ENCODE data around the gene ATG10.
"Not testable (repeated sequence)": the region's sequence is repeated elsewhere in the genome, so short reads cannot be mapped to it uniquely, and the experiment has no call there.

Gene ATG10

GRCh38 chr5:81971712-81972491 is at the start of gene ATG10:
TSS of gene ATG10 (plus strand) at chr5:81972023. CDS start at chr5:81987571, 15,548 bp downstream.
- Histone ChIP-seq H3K9ac (ENCODE audit: low read length) (peak within 1 kb of the TSS; percentile 97), H3K27me3 (replicated peaks; ENCODE audit: control insufficient read depth, insufficient read depth, low read length) (no peaks in the 10 kb centered on the region), H3K9me3 (ENCODE audit: control insufficient read depth, low read length) (no peaks in the 10 kb centered on the region), H3K36me3 (ENCODE audit: control insufficient read depth, insufficient read depth, low read length, severe bottlenecking) (no peaks in the 10 kb centered on the region), H3K4me3 (ENCODE audit: low read length) (peak within 1 kb of the TSS; percentile 98), H3K4me1 (ENCODE audit: control insufficient read depth, insufficient read depth, low read length) (peaks cover 11% of the 10 kb centered on the region)
- peak; percentile 98 for DNase-seq (ENCODE audit: low read depth)

DNA sequence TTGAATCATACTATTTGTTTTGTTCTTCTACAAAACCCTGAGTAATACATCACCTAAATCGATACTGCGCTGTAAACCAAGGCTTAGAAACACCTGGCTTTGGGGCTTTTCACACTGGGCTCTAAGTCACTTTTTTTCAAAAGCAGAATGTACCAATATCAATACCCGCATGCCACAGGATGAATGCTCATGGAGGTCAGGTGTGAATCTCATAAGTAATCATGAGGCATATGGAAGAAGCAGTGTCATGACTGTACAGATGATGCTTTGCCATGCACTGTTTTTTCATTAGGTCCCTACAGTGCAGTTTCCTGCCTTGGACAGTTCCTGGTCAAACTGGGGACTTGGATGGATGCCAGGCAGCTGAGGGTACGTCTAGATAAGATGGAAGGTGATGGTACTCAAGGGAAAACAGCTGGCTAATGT is 49.0 kb upstream of the ATG10 start:
- H3K4me3 ChIP-seq (ENCODE audit: low read length), result no peak overlapping the region
- H3K9ac ChIP-seq (ENCODE audit: low read length), result no peak overlapping the region
- no peak for DNase-seq (ENCODE audit: low read depth)
- H3K9me3 ChIP-seq (ENCODE audit: control insufficient read depth, low read length), result peaks cover 3% of the 10 kb centered on the region
- H3K27me3 ChIP-seq (replicated peaks; ENCODE audit: control insufficient read depth, insufficient read depth, low read length), result peaks cover 6% of the 10 kb centered on the region
- no peaks in the 10 kb centered on the region for H3K4me1 ChIP-seq (ENCODE audit: control insufficient read depth, insufficient read depth, low read length)
- H3K36me3 ChIP-seq (ENCODE audit: control insufficient read depth, insufficient read depth, low read length, severe bottlenecking), result no peaks in the 10 kb centered on the region

DNA sequence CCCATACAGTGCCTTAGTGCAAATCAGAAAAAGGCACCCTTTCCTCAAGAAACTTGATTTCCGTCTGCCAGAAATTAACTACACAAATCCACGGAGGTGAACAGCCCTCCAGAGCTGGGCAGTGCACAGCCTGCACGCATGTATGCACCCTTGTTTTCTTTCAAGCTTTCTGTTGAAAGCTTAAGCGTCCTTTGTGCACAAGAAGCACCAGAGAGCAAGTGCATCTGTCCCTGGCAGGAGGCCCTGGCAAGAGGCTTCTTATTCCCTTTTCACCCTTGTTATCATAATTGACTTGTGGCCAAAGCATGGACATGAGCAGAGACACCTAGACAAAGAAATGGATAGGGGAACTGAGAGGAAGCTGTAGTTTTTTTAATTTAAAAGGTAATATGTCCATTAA is 47.4 kb upstream of the ATG10 start:
- H3K9me3 ChIP-seq (ENCODE audit: control insufficient read depth, low read length), result peaks cover 3% of the 10 kb centered on the region
- no peak overlapping the region for H3K9ac ChIP-seq (ENCODE audit: low read length)
- H3K36me3 ChIP-seq (ENCODE audit: control insufficient read depth, insufficient read depth, low read length, severe bottlenecking), result no peaks in the 10 kb centered on the region
- no peak for DNase-seq (ENCODE audit: low read depth)
- H3K4me1 ChIP-seq (ENCODE audit: control insufficient read depth, insufficient read depth, low read length), result no peaks in the 10 kb centered on the region
- peaks cover 6% of the 10 kb centered on the region for H3K27me3 ChIP-seq (replicated peaks; ENCODE audit: control insufficient read depth, insufficient read depth, low read length)
- H3K4me3 ChIP-seq (ENCODE audit: low read length), result no peak overlapping the region

- Histone ChIP-seq H3K4me3 (ENCODE audit: low read length) (no peak overlapping the region), H3K4me1 (ENCODE audit: control insufficient read depth, insufficient read depth, low read length) (no peaks in the 10 kb centered on the region), H3K9me3 (ENCODE audit: control insufficient read depth, low read length) (peaks cover 3% of the 10 kb centered on the region), H3K27me3 (replicated peaks; ENCODE audit: control insufficient read depth, insufficient read depth, low read length) (peaks cover 6% of the 10 kb centered on the region), H3K36me3 (ENCODE audit: control insufficient read depth, insufficient read depth, low read length, severe bottlenecking) (no peaks in the 10 kb centered on the region), H3K9ac (ENCODE audit: low read length) (no peak overlapping the region)
- DNase-seq (ENCODE audit: low read depth), result no peak
These were observed 46.8 kb upstream of the ATG10 start for GRCh38 chr5:81925009-81925408.

DNA sequence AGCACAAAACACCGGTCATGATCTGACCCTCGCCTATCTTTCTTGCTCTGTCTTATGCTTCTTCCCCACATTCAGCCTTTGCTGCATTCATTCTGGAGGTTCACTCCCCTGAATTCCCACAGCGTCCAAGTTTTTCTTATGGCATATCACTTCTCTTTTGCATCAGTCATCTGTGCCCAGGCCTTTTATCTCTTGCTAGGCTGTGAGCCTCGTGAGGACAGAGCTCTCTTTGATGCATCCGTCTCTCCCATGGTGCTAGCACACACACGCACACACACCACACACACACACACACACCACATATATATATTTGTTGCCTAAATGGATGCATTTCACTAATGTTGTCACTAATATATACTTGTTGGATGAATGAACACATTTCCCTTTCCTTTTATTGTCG is 45.8 kb upstream of the ATG10 start:
- Histone ChIP-seq H3K4me1 (ENCODE audit: control insufficient read depth, insufficient read depth, low read length) (no peaks in the 10 kb centered on the region), H3K4me3 (ENCODE audit: low read length) (no peak overlapping the region), H3K9ac (ENCODE audit: low read length) (no peak overlapping the region), H3K36me3 (ENCODE audit: control insufficient read depth, insufficient read depth, low read length, severe bottlenecking) (no peaks in the 10 kb centered on the region), H3K27me3 (replicated peaks; ENCODE audit: control insufficient read depth, insufficient read depth, low read length) (peaks cover 6% of the 10 kb centered on the region), H3K9me3 (ENCODE audit: control insufficient read depth, low read length) (peaks cover 3% of the 10 kb centered on the region)
- DNase-seq (ENCODE audit: low read depth), result no peak

DNA sequence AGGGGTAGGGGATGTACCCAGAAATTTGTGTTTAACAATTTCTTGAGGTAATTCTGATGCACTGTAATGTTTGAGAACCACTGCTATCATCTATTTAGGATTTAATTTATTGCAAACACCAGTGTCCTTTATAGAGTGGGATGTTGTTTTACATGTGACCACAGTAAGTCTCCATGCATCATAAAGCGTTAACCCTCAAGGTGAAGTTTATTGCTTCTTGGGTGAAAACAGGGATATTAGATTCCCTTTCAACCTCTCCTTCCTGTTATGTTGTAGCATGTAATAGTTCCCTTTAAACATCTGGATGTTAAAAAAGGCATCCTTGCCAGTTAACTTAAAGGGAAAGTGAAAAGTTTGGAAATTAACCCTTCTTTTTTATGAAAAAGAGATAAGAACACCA is 35.8 kb upstream of the ATG10 start:
- Histone ChIP-seq H3K9ac (ENCODE audit: low read length) (no peak overlapping the region), H3K4me1 (ENCODE audit: control insufficient read depth, insufficient read depth, low read length) (no peaks in the 10 kb centered on the region), H3K27me3 (replicated peaks; ENCODE audit: control insufficient read depth, insufficient read depth, low read length) (no peaks in the 10 kb centered on the region), H3K36me3 (ENCODE audit: control insufficient read depth, insufficient read depth, low read length, severe bottlenecking) (no peaks in the 10 kb centered on the region), H3K9me3 (ENCODE audit: control insufficient read depth, low read length) (peaks cover 4% of the 10 kb centered on the region), H3K4me3 (ENCODE audit: low read length) (no peak overlapping the region)
- DNase-seq (ENCODE audit: low read depth), result no peak

- no peak for DNase-seq (ENCODE audit: low read depth)
- Histone ChIP-seq H3K4me3 (ENCODE audit: low read length) (no peak overlapping the region), H3K4me1 (ENCODE audit: control insufficient read depth, insufficient read depth, low read length) (no peaks in the 10 kb centered on the region), H3K36me3 (ENCODE audit: control insufficient read depth, insufficient read depth, low read length, severe bottlenecking) (no peaks in the 10 kb centered on the region), H3K27me3 (replicated peaks; ENCODE audit: control insufficient read depth, insufficient read depth, low read length) (no peaks in the 10 kb centered on the region), H3K9ac (ENCODE audit: low read length) (no peak overlapping the region), H3K9me3 (ENCODE audit: control insufficient read depth, low read length) (peaks cover 5% of the 10 kb centered on the region)
These were observed 35.1 kb upstream of the ATG10 start for GRCh38 chr5:81936750-81937149.

DNA sequence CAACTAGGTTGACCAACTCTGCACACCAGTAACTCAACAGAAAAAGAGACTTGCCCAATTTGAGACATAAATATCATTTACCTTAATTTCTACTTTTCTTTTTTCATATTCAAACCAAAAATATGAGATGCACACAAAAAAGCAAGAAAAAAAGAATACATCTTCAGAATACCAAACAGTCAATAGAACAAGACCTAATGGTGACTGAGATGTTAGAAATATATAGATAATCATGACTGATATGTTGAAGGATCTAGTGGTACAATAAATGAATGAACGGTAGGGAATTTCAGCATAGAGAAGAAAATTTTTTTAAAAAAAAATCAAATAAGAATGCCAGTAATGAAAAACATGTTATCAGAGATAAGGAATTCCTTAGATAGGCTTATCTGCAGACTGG is 29.1 kb upstream of the ATG10 start:
- H3K4me1 ChIP-seq (ENCODE audit: control insufficient read depth, insufficient read depth, low read length), result no peaks in the 10 kb centered on the region
- no peak overlapping the region for H3K9ac ChIP-seq (ENCODE audit: low read length)
- no peak for DNase-seq (ENCODE audit: low read depth)
- H3K36me3 ChIP-seq (ENCODE audit: control insufficient read depth, insufficient read depth, low read length, severe bottlenecking), result no peaks in the 10 kb centered on the region
- no peak overlapping the region for H3K4me3 ChIP-seq (ENCODE audit: low read length)
- peaks cover 17% of the 10 kb centered on the region for H3K9me3 ChIP-seq (ENCODE audit: control insufficient read depth, low read length)
- no peaks in the 10 kb centered on the region for H3K27me3 ChIP-seq (replicated peaks; ENCODE audit: control insufficient read depth, insufficient read depth, low read length)

DNA sequence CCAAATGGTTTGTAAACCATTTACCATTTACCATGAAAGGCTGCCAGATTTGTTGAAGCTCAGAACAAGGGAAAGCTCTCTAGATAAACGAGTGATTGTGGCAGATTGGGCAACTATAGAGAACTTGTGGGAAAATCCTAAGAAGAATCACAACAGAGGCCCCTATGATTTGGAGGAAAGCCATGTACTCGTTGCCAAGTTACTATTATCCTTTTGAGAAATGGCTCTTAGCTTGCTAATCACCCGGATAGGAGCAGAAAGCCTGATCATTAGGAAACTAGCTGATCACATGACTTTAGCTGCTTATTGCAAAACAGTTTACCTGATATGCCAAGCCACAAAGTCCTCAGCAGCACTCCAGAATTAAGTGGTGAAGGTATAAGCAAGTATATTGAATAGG is 23.5 kb upstream of the ATG10 start:
- Histone ChIP-seq H3K4me1 (ENCODE audit: control insufficient read depth, insufficient read depth, low read length) (peaks cover 9% of the 10 kb centered on the region), H3K4me3 (ENCODE audit: low read length) (no peak overlapping the region), H3K9me3 (ENCODE audit: control insufficient read depth, low read length) (peaks cover 2% of the 10 kb centered on the region), H3K27me3 (replicated peaks; ENCODE audit: control insufficient read depth, insufficient read depth, low read length) (no peaks in the 10 kb centered on the region), H3K36me3 (ENCODE audit: control insufficient read depth, insufficient read depth, low read length, severe bottlenecking) (no peaks in the 10 kb centered on the region), H3K9ac (ENCODE audit: low read length) (no peak overlapping the region)
- DNase-seq (ENCODE audit: low read depth), result peak; percentile 21

DNA sequence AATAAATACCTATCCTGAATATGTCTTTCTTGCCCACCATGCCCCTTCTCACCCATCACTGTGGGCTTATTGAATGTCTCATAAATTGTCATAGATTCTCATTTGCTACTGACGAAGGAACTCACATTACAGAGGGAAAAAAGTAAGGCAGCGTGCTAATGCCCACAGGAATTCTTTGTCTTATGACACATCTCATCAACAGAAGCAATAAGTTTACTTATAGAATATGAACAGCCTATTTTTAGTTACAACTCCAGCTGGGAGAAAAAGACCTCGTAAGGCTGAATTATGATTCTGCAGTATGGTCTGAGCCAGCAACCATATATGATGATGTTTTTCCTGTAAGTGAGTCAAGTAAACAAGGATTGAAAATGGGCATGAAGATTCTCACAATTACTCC is 22.4 kb upstream of the ATG10 start:
- H3K4me3 ChIP-seq (ENCODE audit: low read length), result no peak overlapping the region
- no peak for DNase-seq (ENCODE audit: low read depth)
- H3K9me3 ChIP-seq (ENCODE audit: control insufficient read depth, low read length), result no peaks in the 10 kb centered on the region
- H3K36me3 ChIP-seq (ENCODE audit: control insufficient read depth, insufficient read depth, low read length, severe bottlenecking), result no peaks in the 10 kb centered on the region
- H3K4me1 ChIP-seq (ENCODE audit: control insufficient read depth, insufficient read depth, low read length), result peaks cover 9% of the 10 kb centered on the region
- H3K9ac ChIP-seq (ENCODE audit: low read length), result no peak overlapping the region
- no peaks in the 10 kb centered on the region for H3K27me3 ChIP-seq (replicated peaks; ENCODE audit: control insufficient read depth, insufficient read depth, low read length)

DNA sequence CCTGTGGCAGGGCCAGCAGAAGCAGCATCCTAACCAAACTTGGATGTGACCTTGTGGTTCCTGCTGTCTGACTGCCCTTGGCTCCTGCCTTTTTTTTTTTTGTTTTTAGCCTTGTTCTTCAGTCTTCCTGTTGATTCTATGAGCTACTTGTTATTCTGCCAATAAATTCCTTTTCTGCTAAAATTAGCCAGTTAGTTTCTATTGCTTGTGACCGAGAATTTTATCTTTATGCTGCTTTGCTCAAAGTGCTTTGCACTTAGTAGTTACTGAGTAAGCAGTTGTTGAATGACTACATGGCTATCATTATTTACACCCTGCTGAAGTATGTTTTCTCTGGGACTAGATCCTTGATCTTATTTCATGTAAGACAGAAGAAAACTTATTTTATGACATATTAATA is 20.8 kb upstream of the ATG10 start:
- H3K4me1 ChIP-seq (ENCODE audit: control insufficient read depth, insufficient read depth, low read length), result peaks cover 9% of the 10 kb centered on the region
- no peaks in the 10 kb centered on the region for H3K27me3 ChIP-seq (replicated peaks; ENCODE audit: control insufficient read depth, insufficient read depth, low read length)
- DNase-seq (ENCODE audit: low read depth), result no peak
- no peak overlapping the region for H3K9ac ChIP-seq (ENCODE audit: low read length)
- no peak overlapping the region for H3K4me3 ChIP-seq (ENCODE audit: low read length)
- no peaks in the 10 kb centered on the region for H3K9me3 ChIP-seq (ENCODE audit: control insufficient read depth, low read length)
- no peaks in the 10 kb centered on the region for H3K36me3 ChIP-seq (ENCODE audit: control insufficient read depth, insufficient read depth, low read length, severe bottlenecking)

- H3K9me3 ChIP-seq (ENCODE audit: control insufficient read depth, low read length); DNase-seq (ENCODE audit: low read depth); H3K4me3 ChIP-seq (ENCODE audit: low read length); H3K27me3 ChIP-seq (replicated peaks; ENCODE audit: control insufficient read depth, insufficient read depth, low read length); H3K4me1 ChIP-seq (ENCODE audit: control insufficient read depth, insufficient read depth, low read length); H3K9ac ChIP-seq (ENCODE audit: low read length); H3K36me3 ChIP-seq (ENCODE audit: control insufficient read depth, insufficient read depth, low read length, severe bottlenecking): not testable (repeated sequence)
These were observed 17.0 kb upstream of the ATG10 start for GRCh38 chr5:81954796-81955195.
